K562 (cell line): ENCODE data around the gene HIVEP3. TPM values are rescaled to one million over a fixed set of nuclear protein-coding genes. Genes with fewer than 3 reads are reported as not detected.

ENCODE experiments used
- ATAC-seq: fragments of 200-7000 bp; cut with Tn5 transposase; 3 replicates; pipeline ENCODE4 v1.9.1; 2020; ENCODE audit warnings: moderate library complexity
- BruUV-seq: library from RNA; stranded (reverse); fragments of 400-500 nt; replicated peaks from 2 replicates; lab custom pipeline; 2021; lab: Mats Ljungman, UMichigan
- CTCF ChIA-PET: fragments of 300-600 bp; formaldehyde crosslinking; extraction: SDS; loops from one replicate; lab custom pipeline; 2021; ENCODE audit warnings: low intra/inter-chr PET ratio; lab: Yijun Ruan, JAX
- POLR2A ChIA-PET: fragments of 300-600, 350-650 bp; sonication (Branson Sonifier 250); formaldehyde crosslinking; extraction: SDS; loops from one replicate; lab custom pipeline; 2021; ENCODE audit warnings: antibody characterized with exemption, inconsistent platforms; lab: Yijun Ruan, JAX
- DNase-seq, 4 experiments: peaks; one replicate each; pipeline versions ENCODE4 v3.0.0 to v3.0.0-alpha.2; 2011 to 2018; ENCODE audit warnings: low spot score in 3 of 4, mixed read lengths in 3 of 4; ENCODE audit errors: extremely low read depth in 1 of 4
- FAIRE-seq: peaks from 2 replicates; lab custom pipeline; 2011; peaks lifted over from hg19 to GRCh38; lab: Jason Lieb, UNC
- H2AFZ ChIP-seq: 2 replicates; pipeline ENCODE4 v1.6.0; 2011; ENCODE audit warnings: low read depth, low read length, control low read depth, inconsistent platforms
- H3K27ac ChIP-seq: fragments of 200-600 bp; 3 replicates; pipeline ENCODE4 v1.8.0; 2011; ENCODE audit warnings: low read depth, mild to moderate bottlenecking, control low read depth, inconsistent platforms, low read length, moderate library complexity, mixed read lengths; ENCODE audit errors: extremely low read depth
- H3K27me3 ChIP-seq, 2 experiments: fragments of 300-600 bp in 1 of 2; 2 replicates in 1 of 2; 3 replicates in 1 of 2; pipeline versions ENCODE4 v1.6.0 to v1.8.0; 2011; ENCODE audit warnings: inconsistent platforms in 2 of 2, low read length in 2 of 2, mild to moderate bottlenecking in 1 of 2, mixed read lengths in 1 of 2, moderate library complexity in 1 of 2; ENCODE audit not compliant: control insufficient read depth in 2 of 2, insufficient read depth in 2 of 2
- H3K36me3 ChIP-seq: fragments of 300-600 bp; 3 replicates; pipeline ENCODE4 v1.8.0; 2011; ENCODE audit warnings: mild to moderate bottlenecking, low read length, inconsistent platforms; ENCODE audit not compliant: control insufficient read depth, insufficient read depth
- H3K4me1 ChIP-seq, 2 experiments: fragments of 200-600 bp in 1 of 2; replicated peaks in 1 of 2; 2 replicates in 1 of 2; 3 replicates in 1 of 2; pipeline versions ENCODE4 v1.5.1 to v1.8.0; 2011; ENCODE audit warnings: inconsistent platforms in 2 of 2, low read length in 2 of 2, mild to moderate bottlenecking in 1 of 2, mixed read lengths in 1 of 2, moderate library complexity in 1 of 2; ENCODE audit not compliant: control insufficient read depth in 2 of 2, insufficient read depth in 2 of 2
- H3K4me2 ChIP-seq: 2 replicates; pipeline ENCODE4 v1.6.1; 2011; ENCODE audit warnings: low read length, control low read depth, inconsistent platforms, mixed read lengths; ENCODE audit not compliant: insufficient read depth
- H3K4me3 ChIP-seq: fragments of 200-600 bp; sonication (generic), shearing (Covaris generic); 2 replicates; pipeline ENCODE4 v1.5.1; 2016; ENCODE audit warnings: control low read depth, inconsistent platforms
- H3K79me2 ChIP-seq: fragments of 200-600 bp; 3 replicates; pipeline ENCODE4 v1.8.0; 2011; ENCODE audit warnings: low read length, inconsistent platforms; ENCODE audit not compliant: control insufficient read depth, insufficient read depth
- H3K9ac ChIP-seq, 2 experiments: 2 replicates each; pipeline versions ENCODE4 v1.6.0 to v1.6.1; 2011; ENCODE audit warnings: low read depth in 2 of 2, low read length in 2 of 2, control low read depth in 1 of 2, inconsistent platforms in 1 of 2, mild to moderate bottlenecking in 1 of 2, mixed read lengths in 1 of 2; ENCODE audit not compliant: insufficient read depth in 1 of 2
- H3K9me1 ChIP-seq: one replicate; pipeline ENCODE4 v1.6.0; 2011; ENCODE audit warnings: inconsistent platforms, mild to moderate bottlenecking, low read length, moderate library complexity; ENCODE audit not compliant: control insufficient read depth, insufficient read depth
- H3K9me3 ChIP-seq: replicated peaks from 2 replicates; pipeline ENCODE4 v1.5.1; 2011; ENCODE audit warnings: low read depth, low read length, inconsistent platforms; ENCODE audit not compliant: control insufficient read depth, insufficient read depth
- H4K20me1 ChIP-seq: replicated peaks from 2 replicates; pipeline ENCODE4 v1.6.1; 2011; ENCODE audit warnings: low read length, inconsistent platforms, mixed read lengths; ENCODE audit not compliant: control insufficient read depth, insufficient read depth
- BRD9 ChIP-seq: fragments of 450-650 bp; IDR thresholded peaks from 2 replicates; pipeline ENCODE4 v1.6.1; 2018; ENCODE audit warnings: low read depth; ENCODE audit not compliant: partially characterized antibody
- CCAR2 ChIP-seq: fragments of 200-400 bp; formaldehyde crosslinking; IDR thresholded peaks from 2 replicates; pipeline ENCODE4 v1.6.1; 2017; ENCODE audit warnings: mild to moderate bottlenecking, low read depth, low read length
- DIDO1 ChIP-seq: fragments of 450-650 bp; IDR thresholded peaks from 2 replicates; pipeline ENCODE4 v1.6.1; 2016; ENCODE audit warnings: low read depth, missing biosample characterization, missing genetic modification characterization
- MYNN ChIP-seq, 2 experiments: sonication (generic); formaldehyde crosslinking in 1 of 2; IDR thresholded peaks; 2 replicates each; pipeline versions ENCODE4 v1.5.0 to v1.6.1; 2016 to 2020; ENCODE audit warnings: antibody characterized with exemption in 1 of 2, missing genetic modification reagents in 1 of 2
- PML ChIP-seq: IDR thresholded peaks from 2 replicates; pipeline ENCODE4 v1.6.1; 2012; ENCODE audit warnings: low read length, inconsistent platforms
- RFX1 ChIP-seq: fragments of 450-650 bp; IDR thresholded peaks from 2 replicates; pipeline ENCODE4 v1.6.1; 2016; ENCODE audit warnings: mild to moderate bottlenecking, moderate library complexity
- RNF2 ChIP-seq: sonication (generic); IDR thresholded peaks from 2 replicates; pipeline ENCODE4 v1.6.1; 2016
- WGBS: fragments of 100-300 bp; shearing (Covaris generic); methylation state at CpG from one replicate; pipeline ENCODE4 v1.1.6; 2016; ENCODE audit warnings: low coverage, mixed read lengths; ENCODE audit not compliant: insufficient coverage; ENCODE audit errors: missing lambda C conversion rate; 5-methylcytosine and 5-hydroxymethylcytosine counted together
- in situ Hi-C: fragments of 300-500 bp; cut with MboI; formaldehyde crosslinking; loops from 4 replicates; pipeline ENCODE4 v1.15.0; 2018; ENCODE audit warnings: inconsistent platforms, mixed read lengths
- intact Hi-C: fragments of 100-400 bp; cut with micrococcal nuclease; formaldehyde crosslinking; loops from 2 replicates; pipeline ENCODE4 v1.14.2; 2022
- polyA plus RNA-seq, 8 experiments: library from polyadenylated mRNA; depleted of rRNA in 4 of 8; stranded (reverse) in 5 of 8; unstranded in 3 of 8; fragments of >200 nt; fragmentation: Nextera tagmentation in 2 of 8; fragmentation: Illumina TruSeq in 1 of 8; extraction: Ambion mirVana in 2 of 8; extraction: Trizol in 1 of 8; gene quantifications; 2 replicates each; pipeline versions ENCODE4 v1.2.1 to v1.2.3, GENCODE V29; 2011 to 2014; ENCODE audit warnings: inconsistent platforms in 1 of 8, missing spikeins in 1 of 8
- total RNA-seq, 7 experiments: library from RNA; depleted of rRNA in 6 of 7; stranded (reverse); fragments of >200 nt in 6 of 7; fragmentation: Illumina TruSeq in 2 of 7; extraction: Trizol in 2 of 7; gene quantifications; 2 replicates each; pipeline versions ENCODE4 v1.2.1 to v1.2.3, GENCODE V29; 2011 to 2021; ENCODE audit warnings: low replicate concordance in 1 of 7
- TF ChIP-seq, protein P1 (sequence below): IDR thresholded peaks from 2 replicates; pipeline ENCODE4 v1.6.1; 2011; ENCODE audit warnings: borderline replicate concordance, low read depth, mild to moderate bottlenecking, moderate library complexity, low read length; ENCODE audit not compliant: insufficient read depth, poor library complexity, severe bottlenecking
- TF ChIP-seq, protein P2 (sequence below): sonication (generic); formaldehyde crosslinking; IDR thresholded peaks from 2 replicates; pipeline ENCODE4 v1.8.0; 2022; ENCODE audit warnings: mild to moderate bottlenecking, missing genetic modification reagents, borderline replicate concordance

The HIVEP3 gene
- total and polyA plus RNA-seq, 9 of the 15 experiments (the other 6 are each of a cell fraction or from before 2014, with no cell fraction given), result 0.09 to 0.58 (median 0.34) TPM; not detected in 1

DNA sequence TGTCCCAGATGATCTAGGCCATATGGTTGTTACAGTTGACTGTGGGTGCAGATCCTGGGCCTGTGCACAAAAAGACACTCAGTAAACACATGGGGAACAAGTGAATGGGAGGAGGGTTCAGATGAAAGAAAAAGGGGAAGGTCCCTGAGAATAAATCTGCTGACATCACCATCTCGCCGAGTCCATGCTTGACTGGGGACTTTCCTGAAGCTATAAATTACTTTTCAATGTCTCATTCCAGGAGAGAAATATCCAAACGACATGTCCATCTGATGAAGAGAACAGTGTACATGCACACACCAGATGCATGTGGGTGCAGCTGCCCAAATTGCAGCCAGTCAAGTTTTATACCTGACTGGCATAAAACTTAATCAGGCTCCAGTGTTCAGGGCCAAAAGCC lies 109.0 kb downstream of the HIVEP3 start (continued):
- TF ChIP-seq, protein P1, sequence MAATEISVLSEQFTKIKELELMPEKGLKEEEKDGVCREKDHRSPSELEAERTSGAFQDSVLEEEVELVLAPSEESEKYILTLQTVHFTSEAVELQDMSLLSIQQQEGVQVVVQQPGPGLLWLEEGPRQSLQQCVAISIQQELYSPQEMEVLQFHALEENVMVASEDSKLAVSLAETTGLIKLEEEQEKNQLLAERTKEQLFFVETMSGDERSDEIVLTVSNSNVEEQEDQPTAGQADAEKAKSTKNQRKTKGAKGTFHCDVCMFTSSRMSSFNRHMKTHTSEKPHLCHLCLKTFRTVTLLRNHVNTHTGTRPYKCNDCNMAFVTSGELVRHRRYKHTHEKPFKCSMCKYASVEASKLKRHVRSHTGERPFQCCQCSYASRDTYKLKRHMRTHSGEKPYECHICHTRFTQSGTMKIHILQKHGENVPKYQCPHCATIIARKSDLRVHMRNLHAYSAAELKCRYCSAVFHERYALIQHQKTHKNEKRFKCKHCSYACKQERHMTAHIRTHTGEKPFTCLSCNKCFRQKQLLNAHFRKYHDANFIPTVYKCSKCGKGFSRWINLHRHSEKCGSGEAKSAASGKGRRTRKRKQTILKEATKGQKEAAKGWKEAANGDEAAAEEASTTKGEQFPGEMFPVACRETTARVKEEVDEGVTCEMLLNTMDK, result no peak
- TF ChIP-seq MYNN (IDR thresholded peaks at IDR 0.05) (no peak), MYNN (CRISPR knock-in tag; IDR thresholded peaks at IDR 0.05) (no peak), BRD9 (no peak), PML (no peak), RNF2 (no peak), RFX1 (no peak)
- TF ChIP-seq, protein P2, sequence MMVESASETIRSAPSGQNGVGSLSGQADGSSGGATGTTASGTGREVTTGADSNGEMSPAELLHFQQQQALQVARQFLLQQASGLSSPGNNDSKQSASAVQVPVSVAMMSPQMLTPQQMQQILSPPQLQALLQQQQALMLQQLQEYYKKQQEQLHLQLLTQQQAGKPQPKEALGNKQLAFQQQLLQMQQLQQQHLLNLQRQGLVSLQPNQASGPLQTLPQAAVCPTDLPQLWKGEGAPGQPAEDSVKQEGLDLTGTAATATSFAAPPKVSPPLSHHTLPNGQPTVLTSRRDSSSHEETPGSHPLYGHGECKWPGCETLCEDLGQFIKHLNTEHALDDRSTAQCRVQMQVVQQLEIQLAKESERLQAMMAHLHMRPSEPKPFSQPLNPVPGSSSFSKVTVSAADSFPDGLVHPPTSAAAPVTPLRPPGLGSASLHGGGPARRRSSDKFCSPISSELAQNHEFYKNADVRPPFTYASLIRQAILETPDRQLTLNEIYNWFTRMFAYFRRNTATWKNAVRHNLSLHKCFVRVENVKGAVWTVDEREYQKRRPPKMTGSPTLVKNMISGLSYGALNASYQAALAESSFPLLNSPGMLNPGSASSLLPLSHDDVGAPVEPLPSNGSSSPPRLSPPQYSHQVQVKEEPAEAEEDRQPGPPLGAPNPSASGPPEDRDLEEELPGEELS, result no peak

DNA sequence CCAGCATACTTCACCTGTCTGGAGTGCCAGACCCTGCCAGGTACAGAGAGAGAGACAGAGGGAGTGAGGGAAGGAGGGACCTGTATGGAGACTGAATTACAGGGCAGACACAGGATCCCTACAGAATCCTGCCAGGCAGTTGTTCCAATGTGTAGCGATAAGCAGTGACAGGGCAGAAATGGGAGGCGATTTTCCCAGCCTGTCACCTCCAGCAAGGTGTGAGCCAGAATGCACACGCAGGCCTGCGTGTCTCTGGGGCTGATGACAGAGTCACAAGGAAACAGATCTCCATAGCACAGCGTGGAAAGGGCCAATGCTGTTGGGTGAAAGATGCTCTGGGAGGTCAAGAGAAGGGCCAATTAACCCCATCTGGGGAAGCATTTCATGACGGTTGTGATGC lies 111.3 kb downstream of the HIVEP3 start:
- FAIRE-seq (no peak), ATAC-seq (no peak), DNase-seq (no peak)
- no TSS peak for BruUV-seq
- Histone ChIP-seq H3K27ac (no peak overlapping the region), H3K4me3 (no peak overlapping the region), H3K4me2 (no peak overlapping the region), H3K4me1 (no peaks in the 10 kb centered on the region), H3K36me3 (no peaks in the 10 kb centered on the region), H2AFZ (no peak overlapping the region), H3K9me1 (no peaks in the 10 kb centered on the region), H3K79me2 (no peaks in the 10 kb centered on the region), H3K9ac (no peak overlapping the region), H4K20me1 (peaks cover 7% of the 10 kb centered on the region; the same call in 1 of the 2 replicates), H3K27me3 (peaks cover 0 to 4% of the 10 kb centered on the region in 2 experiments; a peak in 1 of 5 replicates), H3K9me3 (no peaks in the 10 kb centered on the region)
- ChIA-PET POLR2A (no interaction called here), CTCF (no interaction called here)
- in situ Hi-C loops, result loop anchor here (25.0 kb wide), 1 partner anchor 330 kb away; no protein-coding TSS in a partner anchor
- WGBS, result 0% methylated on average over 6 of the region's 6 CpGs
- intact Hi-C loops, result no loop called here
- TF ChIP-seq CCAR2 (no peak), DIDO1 (tag) (no peak)
